A549 (cell line): ENCODE data around the gene PTPRA. TPM values are rescaled to one million over a fixed set of nuclear protein-coding genes. Genes with fewer than 3 reads are reported as not detected.

Experiments used
- ATAC-seq, 2 experiments: fragments of 200-7000 bp in 1 of 2; fragments of >200 bp in 1 of 2; cut with Nextera tagmentation in 1 of 2; cut with Tn5 transposase in 1 of 2; 3 replicates each; pipeline versions ENCODE4 v1.8.0 to v1.9.1; 2018 to 2020; ENCODE audit warnings: mild to moderate bottlenecking in 1 of 2, moderate library complexity in 1 of 2
- CTCF ChIA-PET: fragments of 300-600 bp; sonication (Branson Sonifier 250); formaldehyde crosslinking; extraction: SDS; loops from one replicate; lab custom pipeline; 2021; ENCODE audit warnings: antibody characterized with exemption, inconsistent platforms; lab: Yijun Ruan, JAX
- POLR2A ChIA-PET: fragments of 350-600 bp; formaldehyde crosslinking; extraction: SDS; loops from one replicate; lab custom pipeline; 2021; ENCODE audit warnings: antibody characterized with exemption, inconsistent platforms; lab: Yijun Ruan, JAX
- DNase-seq, 2 experiments: peaks; one replicate each; pipeline versions ENCODE4 v3.0.0 to v3.0.0-alpha.2; 2011 to 2016; ENCODE audit warnings: low read depth in 1 of 2, low spot score in 1 of 2
- FAIRE-seq: peaks from 2 replicates; lab custom pipeline; 2011; peaks lifted over from hg19 to GRCh38; lab: Jason Lieb, UNC
- H3K27ac ChIP-seq, 2 experiments: fragments of >200 bp; sonication (Bioruptor Twin); formaldehyde crosslinking; 3 replicates each; pipeline ENCODE4 v1.5.1; 2016 to 2017
- H3K4me1 ChIP-seq: fragments of >200 bp; sonication (Bioruptor Twin); formaldehyde crosslinking; 3 replicates; pipeline ENCODE4 v1.6.1; 2016
- H3K4me2 ChIP-seq: fragments of >200 bp; sonication (Bioruptor Twin); formaldehyde crosslinking; 3 replicates; pipeline ENCODE4 v1.6.1; 2016
- H3K4me3 ChIP-seq: fragments of >200 bp; sonication (Bioruptor Twin); formaldehyde crosslinking; 3 replicates; pipeline ENCODE4 v1.5.1; 2016
- H3K9me3 ChIP-seq: fragments of >200 bp; sonication (Bioruptor Twin); formaldehyde crosslinking; 3 replicates; pipeline ENCODE4 v1.6.1; 2016
- BHLHE40 ChIP-seq: IDR thresholded peaks from 2 replicates; pipeline ENCODE4 v1.6.1; 2012; ENCODE audit warnings: low read depth, low read length, inconsistent platforms
- CBX2 ChIP-seq: fragments of 200-600 bp; sonication (generic); IDR thresholded peaks from 2 replicates; pipeline ENCODE4 v1.6.1; 2016; ENCODE audit warnings: low read depth, mild to moderate bottlenecking, borderline replicate concordance
- CEBPB ChIP-seq, 2 experiments: fragments of >200 bp in 1 of 2; sonication (Bioruptor Twin) in 1 of 2; formaldehyde crosslinking in 1 of 2; IDR thresholded peaks; 2 replicates each; pipeline ENCODE4 v1.6.1; 2012 to 2016
- FOSB ChIP-seq: fragments of 250-450 bp; sonication (Bioruptor Pico); IDR thresholded peaks from 2 replicates; pipeline ENCODE4 v1.5.0; 2020; ENCODE audit warnings: mild to moderate bottlenecking, moderate library complexity
- FOXS1 ChIP-seq: fragments of 250-450 bp; sonication (Bioruptor Pico); IDR thresholded peaks from 2 replicates; pipeline ENCODE4 v1.5.0; 2020; ENCODE audit warnings: mild to moderate bottlenecking, moderate library complexity
- GATA3 ChIP-seq: IDR thresholded peaks from 2 replicates; pipeline ENCODE4 v1.6.1; 2012; ENCODE audit warnings: borderline replicate concordance
- HDAC2 ChIP-seq: fragments of 200-600 bp; sonication (generic); IDR thresholded peaks from 2 replicates; pipeline ENCODE4 v1.6.1; 2016
- JUN ChIP-seq, 2 experiments: fragments of >200 bp; sonication (Bioruptor Twin); formaldehyde crosslinking; IDR thresholded peaks; 2 replicates in 1 of 2; 3 replicates in 1 of 2; pipeline ENCODE4 v1.6.1; 2016 to 2017
- KDM5A ChIP-seq: fragments of 200-600 bp; sonication (generic); IDR thresholded peaks from 2 replicates; pipeline ENCODE4 v1.6.1; 2016; ENCODE audit warnings: antibody characterized with exemption, mild to moderate bottlenecking
- MAFK ChIP-seq: fragments of 450-650 bp; IDR thresholded peaks from 2 replicates; pipeline ENCODE4 v1.6.1; 2014; ENCODE audit not compliant: partially characterized antibody
- NR3C1 ChIP-seq: fragments of >200 bp; sonication (Bioruptor Twin); formaldehyde crosslinking; IDR thresholded peaks from 3 replicates; pipeline ENCODE4 v1.6.1; 2017
- PHF8 ChIP-seq: fragments of 200-600 bp; sonication (generic); IDR thresholded peaks from 2 replicates; pipeline ENCODE4 v1.6.1; 2016; ENCODE audit warnings: low read depth, mild to moderate bottlenecking, antibody characterized with exemption, moderate library complexity, borderline replicate concordance
- POLR2AphosphoS2 ChIP-seq: conservative IDR thresholded peaks from 2 replicates; pipeline ENCODE4 v1.6.1; 2012; ENCODE audit warnings: low read length, improper control_type of control experiment, inconsistent platforms
- RFX5 ChIP-seq: fragments of 450-650 bp; IDR thresholded peaks from 2 replicates; pipeline ENCODE4 v1.7.1; 2014; ENCODE audit warnings: antibody characterized with exemption, mild to moderate bottlenecking, moderate library complexity
- SREBF2 ChIP-seq: fragments of 450-650 bp; IDR thresholded peaks from 2 replicates; pipeline ENCODE4 v1.6.1; 2014; ENCODE audit warnings: mild to moderate bottlenecking, moderate library complexity
- TFCP2L1 ChIP-seq: fragments of 250-450 bp; sonication (Bioruptor Pico); IDR thresholded peaks from 2 replicates; pipeline ENCODE4 v1.5.0; 2021; ENCODE audit warnings: mild to moderate bottlenecking
- WGBS: methylation state at CpG from one replicate; pipeline ENCODE4 v1.1.6; 2017; ENCODE audit errors: missing lambda C conversion rate; 5-methylcytosine and 5-hydroxymethylcytosine counted together
- polyA plus RNA-seq, 4 experiments: library from polyadenylated mRNA; depleted of rRNA in 3 of 4; stranded (reverse); fragments of >200 nt; fragmentation: RNase III in 1 of 4; extraction: RNeasy Plus Mini Kit Qiagen cat#74134 plus additional on column Dnase treatment in 1 of 4; gene quantifications; 2 replicates in 3 of 4; 3 replicates in 1 of 4; pipeline ENCODE4 v1.2.3, GENCODE V29; 2011 to 2017
- TF ChIP-seq, protein P1 (sequence below): fragments of >200 bp; sonication (Bioruptor Twin); formaldehyde crosslinking; IDR thresholded peaks from 2 replicates; pipeline ENCODE4 v1.6.1; 2016
- TF ChIP-seq, protein P2 (sequence below): fragments of 250-450 bp; sonication (Bioruptor Pico); IDR thresholded peaks from 2 replicates; pipeline ENCODE4 v1.5.0; 2020; ENCODE audit warnings: low read depth, mild to moderate bottlenecking, moderate library complexity
- TF ChIP-seq, protein P3 (sequence below): fragments of 150-350 bp; IDR thresholded peaks from 2 replicates; pipeline ENCODE4 v1.6.1; 2014; ENCODE audit warnings: low read depth, mild to moderate bottlenecking, low read length
- TF ChIP-seq, protein P4 (sequence below): fragments of 450-650 bp; IDR thresholded peaks from 2 replicates; pipeline ENCODE4 v1.6.1; 2014; ENCODE audit warnings: antibody characterized with exemption
- TF ChIP-seq, protein P5 (sequence below): IDR thresholded peaks from 2 replicates; pipeline ENCODE4 v1.6.1; 2012

PTPRA gene
- polyA plus RNA-seq, 2 of the 4 experiments (the other 2 are of a cell fraction), result 29.2 to 83.2 TPM

DNA sequence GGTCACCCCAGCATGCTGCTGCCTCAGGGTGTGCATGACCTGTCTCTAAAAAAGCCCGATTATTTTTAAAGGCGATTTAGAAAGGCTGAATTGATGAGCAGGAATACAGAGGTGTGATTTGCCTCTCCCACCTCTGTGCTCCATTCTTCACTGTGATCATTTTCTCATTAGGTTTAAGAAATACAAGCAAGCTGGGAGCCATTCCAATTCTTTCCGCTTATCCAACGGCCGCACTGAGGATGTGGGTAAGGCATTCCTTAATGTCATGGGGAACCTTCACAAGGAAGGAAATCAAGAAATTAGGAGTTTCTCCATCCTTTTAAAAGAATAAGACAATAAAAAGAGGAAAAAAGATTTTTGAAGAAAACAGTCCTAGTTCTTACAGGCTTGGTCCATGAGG, 114.6 kb downstream of the PTPRA start:
- Histone ChIP-seq H3K4me3 (no peak overlapping the region), H3K27ac (no peak overlapping the region), H3K4me1 (peaks cover 7% of the 10 kb centered on the region; the same call in 1 of the 3 replicates)
- DNase-seq (no peak), ATAC-seq (no peak)
- CTCF ChIA-PET, result interaction anchor here (0.6 to 5.5 kb wide), 2 partner anchors 14 to 19 kb away, joined by 3 to 31 read pairs; no protein-coding TSS in a partner anchor
- TF ChIP-seq TFCP2L1 (no peak), PHF8 (no peak), KDM5A (no peak), SREBF2 (no peak), NR3C1 (no peak), GATA3 (no peak), FOSB (CRISPR knock-in tag) (no peak), RFX5 (no peak), JUN (IDR thresholded peaks at IDR 0.05) (no peak), CBX2 (no peak), HDAC2 (no peak), FOXS1 (CRISPR knock-in tag) (no peak), POLR2AphosphoS2 (no peak), BHLHE40 (no peak)
- TF ChIP-seq, protein P1, sequence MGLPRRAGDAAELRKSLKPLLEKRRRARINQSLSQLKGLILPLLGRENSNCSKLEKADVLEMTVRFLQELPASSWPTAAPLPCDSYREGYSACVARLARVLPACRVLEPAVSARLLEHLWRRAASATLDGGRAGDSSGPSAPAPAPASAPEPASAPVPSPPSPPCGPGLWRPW, result no peak
- TF ChIP-seq, protein P2, sequence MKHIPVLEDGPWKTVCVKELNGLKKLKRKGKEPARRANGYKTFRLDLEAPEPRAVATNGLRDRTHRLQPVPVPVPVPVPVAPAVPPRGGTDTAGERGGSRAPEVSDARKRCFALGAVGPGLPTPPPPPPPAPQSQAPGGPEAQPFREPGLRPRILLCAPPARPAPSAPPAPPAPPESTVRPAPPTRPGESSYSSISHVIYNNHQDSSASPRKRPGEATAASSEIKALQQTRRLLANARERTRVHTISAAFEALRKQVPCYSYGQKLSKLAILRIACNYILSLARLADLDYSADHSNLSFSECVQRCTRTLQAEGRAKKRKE (CRISPR knock-in tag), result no peak
- TF ChIP-seq, all 56 proteins: peak for 0
- no peak for FAIRE-seq
- no peak overlapping the region for H3K4me2 ChIP-seq
- no peaks in the 10 kb centered on the region for H3K9me3 ChIP-seq
- POLR2A ChIA-PET, result no interaction called here
- 98% methylated on average over 5 of the region's 5 CpGs for WGBS

DNA sequence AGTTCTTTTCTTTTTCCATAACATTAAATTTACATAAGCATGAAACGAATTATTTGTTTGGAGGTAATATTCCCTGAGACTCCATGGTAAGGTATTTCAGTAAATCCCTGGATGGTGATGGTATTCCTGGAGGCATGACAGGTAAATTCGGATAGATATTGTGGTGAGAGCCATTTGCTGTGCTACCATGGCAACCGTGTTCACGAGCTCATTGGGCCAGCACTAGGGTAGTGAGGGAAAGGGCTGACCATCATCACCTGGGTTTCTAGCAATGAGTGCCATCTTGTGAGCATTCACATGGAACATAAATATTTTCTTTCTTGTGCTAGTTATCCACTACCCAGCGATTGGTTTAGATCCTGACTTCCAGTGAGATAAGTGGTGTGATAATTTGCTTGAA, 118.3 kb downstream of the PTPRA start:
- DNase-seq, result no peak
- ChIA-PET CTCF (interaction anchor here (0.6 to 2.8 kb wide), 2 partner anchors 9 to 258 kb away, joined by 3 to 21 read pairs; no protein-coding TSS in a partner anchor), POLR2A (interaction anchor here (0.5 kb wide), 1 partner anchor 48 kb away, joined by 4 read pairs; no protein-coding TSS in a partner anchor)
- Histone ChIP-seq H3K4me3 (no peak overlapping the region), H3K9me3 (no peaks in the 10 kb centered on the region), H3K4me2 (no peak overlapping the region), H3K27ac (no peak overlapping the region), H3K4me1 (no peaks in the 10 kb centered on the region)
- FAIRE-seq, result no peak
- WGBS, result 93% methylated on average over 5 of the region's 5 CpGs
- ATAC-seq, result no peak
- TF ChIP-seq, protein P3, sequence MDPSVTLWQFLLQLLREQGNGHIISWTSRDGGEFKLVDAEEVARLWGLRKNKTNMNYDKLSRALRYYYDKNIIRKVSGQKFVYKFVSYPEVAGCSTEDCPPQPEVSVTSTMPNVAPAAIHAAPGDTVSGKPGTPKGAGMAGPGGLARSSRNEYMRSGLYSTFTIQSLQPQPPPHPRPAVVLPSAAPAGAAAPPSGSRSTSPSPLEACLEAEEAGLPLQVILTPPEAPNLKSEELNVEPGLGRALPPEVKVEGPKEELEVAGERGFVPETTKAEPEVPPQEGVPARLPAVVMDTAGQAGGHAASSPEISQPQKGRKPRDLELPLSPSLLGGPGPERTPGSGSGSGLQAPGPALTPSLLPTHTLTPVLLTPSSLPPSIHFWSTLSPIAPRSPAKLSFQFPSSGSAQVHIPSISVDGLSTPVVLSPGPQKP, result no peak
- TF ChIP-seq MAFK, result no peak
- TF ChIP-seq TFCP2L1, result no peak
- TF ChIP-seq, protein P1, result no peak
- TF ChIP-seq, all 56 proteins: peak for 0

DNA sequence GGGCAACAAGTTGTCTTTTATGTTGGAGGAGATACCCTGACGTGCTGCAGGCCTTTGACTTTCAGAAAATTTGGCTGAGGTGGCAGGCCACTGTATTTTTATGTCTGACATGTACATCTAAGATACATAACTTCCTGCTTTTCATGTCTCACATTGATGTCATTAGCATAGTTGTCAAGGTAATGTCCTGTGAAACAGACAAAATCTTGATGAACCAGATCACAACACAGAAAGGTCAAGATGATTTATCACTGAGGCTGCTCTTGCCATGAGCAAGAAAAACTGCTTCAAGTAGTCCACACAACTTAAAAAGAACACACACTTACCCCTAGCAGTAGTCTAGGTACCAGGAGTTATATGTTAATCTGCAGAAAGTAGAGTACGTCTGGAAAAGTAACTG, 120.0 kb downstream of the PTPRA start:
- H3K9me3 ChIP-seq, result no peaks in the 10 kb centered on the region
- H3K4me3 ChIP-seq, result no peak overlapping the region
- ChIA-PET CTCF (interaction anchor here (0.6 to 1.3 kb wide), 2 partner anchors 61 to 232 kb away, joined by 3 read pairs; no protein-coding TSS in a partner anchor), POLR2A (interaction anchor here (1.2 kb wide), 1 partner anchor 163 kb away, joined by 3 read pairs; no protein-coding TSS in a partner anchor)
- WGBS, result 86% methylated on average over 2 of the region's 2 CpGs
- no peak overlapping the region for H3K4me2 ChIP-seq
- no peak for DNase-seq
- TF ChIP-seq, protein P4, sequence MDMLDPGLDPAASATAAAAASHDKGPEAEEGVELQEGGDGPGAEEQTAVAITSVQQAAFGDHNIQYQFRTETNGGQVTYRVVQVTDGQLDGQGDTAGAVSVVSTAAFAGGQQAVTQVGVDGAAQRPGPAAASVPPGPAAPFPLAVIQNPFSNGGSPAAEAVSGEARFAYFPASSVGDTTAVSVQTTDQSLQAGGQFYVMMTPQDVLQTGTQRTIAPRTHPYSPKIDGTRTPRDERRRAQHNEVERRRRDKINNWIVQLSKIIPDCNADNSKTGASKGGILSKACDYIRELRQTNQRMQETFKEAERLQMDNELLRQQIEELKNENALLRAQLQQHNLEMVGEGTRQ, result no peak
- TF ChIP-seq, protein P5, sequence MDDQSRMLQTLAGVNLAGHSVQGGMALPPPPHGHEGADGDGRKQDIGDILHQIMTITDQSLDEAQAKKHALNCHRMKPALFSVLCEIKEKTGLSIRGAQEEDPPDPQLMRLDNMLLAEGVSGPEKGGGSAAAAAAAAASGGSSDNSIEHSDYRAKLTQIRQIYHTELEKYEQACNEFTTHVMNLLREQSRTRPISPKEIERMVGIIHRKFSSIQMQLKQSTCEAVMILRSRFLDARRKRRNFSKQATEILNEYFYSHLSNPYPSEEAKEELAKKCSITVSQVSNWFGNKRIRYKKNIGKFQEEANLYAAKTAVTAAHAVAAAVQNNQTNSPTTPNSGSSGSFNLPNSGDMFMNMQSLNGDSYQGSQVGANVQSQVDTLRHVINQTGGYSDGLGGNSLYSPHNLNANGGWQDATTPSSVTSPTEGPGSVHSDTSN, result no peak
- TF ChIP-seq TFCP2L1, result no peak
- no peak for TF ChIP-seq CEBPB (IDR thresholded peaks at IDR 0.05)
- ATAC-seq, result no peak
- FAIRE-seq, result peak; percentile 78
- no peak overlapping the region for H3K27ac ChIP-seq
- H3K4me1 ChIP-seq, result no peaks in the 10 kb centered on the region
